Stimulated activated CD8-positive, alpha-beta memory T cell treated with anti-CD3 and anti-CD28 coated beads, Interleukin-7, amount 100 ng/mL, for 24 hours (primary cell): Measurements from ENCODE around the gene DNAJB1.

Experiments
- DNase-seq: peaks from one replicate; pipeline ENCODE4 v3.0.0-alpha.2; 2020; ENCODE audit warnings: low read depth

Gene DNAJB1

GRCh38 chr19:14496029-14496833, 22.0 kb downstream of the DNAJB1 start, which contains the start of gene GIPC1:
Gene GIPC1, minus strand, starts transcription at chr19:14496127. Its CDS starts 13,151 bp downstream, at chr19:14482976.
- peak; percentile 60 for DNase-seq

DNA sequence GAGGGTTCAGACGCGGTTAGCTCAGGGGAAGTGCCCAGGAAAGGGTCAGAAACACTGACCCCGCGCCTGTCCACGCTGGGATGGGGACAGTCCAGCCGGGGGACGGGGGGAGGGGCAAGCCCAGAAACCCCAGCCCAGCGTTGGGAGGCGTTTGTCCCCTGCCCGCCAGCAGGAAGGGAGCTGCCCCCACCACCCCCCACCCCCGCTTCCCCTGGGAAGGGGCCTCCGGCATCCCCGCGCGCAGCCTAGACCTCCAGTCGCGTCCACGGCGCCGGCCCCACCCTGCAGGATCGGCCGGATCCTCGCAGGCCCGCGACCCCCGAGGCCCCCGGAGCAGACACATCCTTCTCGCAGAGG, 22.5 kb downstream of the DNAJB1 start:
- DNase-seq = no peak

DNA sequence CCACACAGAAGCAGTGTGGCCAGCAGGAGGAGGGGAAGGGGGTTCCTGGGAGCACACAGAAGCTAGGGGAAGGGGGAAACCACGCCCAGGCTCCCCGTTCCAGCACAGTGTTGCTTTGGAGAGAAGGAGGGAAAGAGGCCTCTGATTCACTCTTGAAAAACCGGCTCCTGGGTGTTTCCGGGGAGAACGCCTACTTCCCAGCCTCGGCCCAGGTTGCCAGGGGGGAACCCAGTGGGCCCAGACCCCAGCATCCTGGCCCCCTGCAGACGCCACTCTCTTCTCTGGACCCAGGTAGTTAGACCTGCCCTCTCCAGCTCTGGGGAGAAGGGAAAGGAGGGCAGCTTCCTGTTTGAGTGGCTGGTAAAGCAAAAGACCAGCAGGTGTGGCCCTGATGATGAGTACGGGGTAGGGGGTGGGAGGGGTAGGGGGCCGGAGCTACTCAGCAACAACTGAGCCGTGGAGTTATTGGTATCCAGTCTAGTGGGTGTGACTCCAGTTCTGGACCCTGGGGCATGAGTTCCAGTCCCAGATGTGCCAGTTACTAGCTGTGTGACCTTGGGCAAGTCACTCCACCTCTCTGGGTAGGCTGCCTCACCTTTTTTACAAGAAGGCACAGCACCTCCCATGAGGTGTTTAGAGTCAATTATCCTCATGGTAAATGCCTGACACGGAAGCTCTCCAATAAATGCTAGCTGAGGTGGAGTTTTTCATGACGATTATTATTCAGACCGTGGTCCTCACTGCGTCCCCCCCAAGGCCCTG, 23.1 kb downstream of the DNAJB1 start:
- no peak for DNase-seq

- DNase-seq = no peak
These were observed 23.8 kb downstream of the DNAJB1 start for GRCh38 chr19:14494411-14494810.

DNA sequence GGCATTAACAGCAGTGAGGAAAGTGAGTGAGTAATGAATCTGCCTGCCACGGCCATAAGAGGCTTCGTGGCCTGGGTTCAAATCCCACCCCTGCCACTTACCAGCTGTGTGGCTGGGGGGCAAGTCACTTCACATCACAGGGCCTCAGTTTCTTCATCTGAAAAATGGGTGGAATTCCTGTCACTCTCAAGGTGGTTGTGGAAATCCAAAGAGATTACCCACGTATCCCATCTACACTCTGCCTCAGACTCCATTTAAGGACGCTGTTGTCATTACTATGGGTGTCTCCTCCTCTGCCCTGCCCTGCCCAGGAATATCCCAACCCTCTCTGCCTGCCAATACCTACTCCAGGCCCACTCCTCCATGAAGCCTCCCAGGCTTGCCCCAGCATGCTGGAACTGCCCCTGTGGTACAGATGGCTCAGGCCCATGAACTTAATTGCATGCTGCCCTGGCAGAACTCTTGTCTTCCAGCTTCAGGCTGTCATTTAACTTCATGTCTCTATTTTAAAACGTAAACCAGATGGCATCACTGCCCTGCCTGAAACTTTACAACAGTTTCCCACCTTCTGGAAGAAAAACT, 25.4 kb downstream of the DNAJB1 start:
- DNase-seq = no peak

- no peak for DNase-seq
These were observed 30.6 kb downstream of the DNAJB1 start for GRCh38 chr19:14487370-14488125.

GRCh38 chr19:14482172-14482941, 35.8 kb downstream of the DNAJB1 start:
- no peak for DNase-seq

DNA sequence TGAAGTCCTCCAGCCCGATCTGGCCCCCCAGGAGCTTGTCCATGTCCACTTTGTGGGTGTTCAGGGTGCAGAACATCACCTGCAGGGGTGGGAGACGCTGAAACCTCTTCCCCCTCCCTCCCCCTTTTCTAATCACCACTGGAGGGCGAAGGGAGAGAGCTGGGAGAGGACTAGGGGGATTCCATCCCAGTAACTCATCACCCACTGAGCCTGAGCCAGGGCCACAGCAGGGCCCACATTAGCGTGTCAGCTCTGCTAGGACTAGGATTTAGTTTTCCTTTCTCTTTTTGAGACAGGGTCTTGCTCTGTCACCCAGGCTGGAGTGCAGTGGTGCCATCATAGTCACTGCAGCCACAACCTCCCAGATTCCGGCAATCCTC, 37.5 kb downstream of the DNAJB1 start:
- no peak for DNase-seq

GRCh38 chr19:14479975-14480699, 38.1 kb downstream of the DNAJB1 start:
- peak; percentile 53 for DNase-seq

GRCh38 chr19:14479309-14479974, 38.8 kb downstream of the DNAJB1 start:
- DNase-seq = no peak

GRCh38 chr19:14478113-14478545, 40.1 kb downstream of the DNAJB1 start:
- no peak for DNase-seq

DNA sequence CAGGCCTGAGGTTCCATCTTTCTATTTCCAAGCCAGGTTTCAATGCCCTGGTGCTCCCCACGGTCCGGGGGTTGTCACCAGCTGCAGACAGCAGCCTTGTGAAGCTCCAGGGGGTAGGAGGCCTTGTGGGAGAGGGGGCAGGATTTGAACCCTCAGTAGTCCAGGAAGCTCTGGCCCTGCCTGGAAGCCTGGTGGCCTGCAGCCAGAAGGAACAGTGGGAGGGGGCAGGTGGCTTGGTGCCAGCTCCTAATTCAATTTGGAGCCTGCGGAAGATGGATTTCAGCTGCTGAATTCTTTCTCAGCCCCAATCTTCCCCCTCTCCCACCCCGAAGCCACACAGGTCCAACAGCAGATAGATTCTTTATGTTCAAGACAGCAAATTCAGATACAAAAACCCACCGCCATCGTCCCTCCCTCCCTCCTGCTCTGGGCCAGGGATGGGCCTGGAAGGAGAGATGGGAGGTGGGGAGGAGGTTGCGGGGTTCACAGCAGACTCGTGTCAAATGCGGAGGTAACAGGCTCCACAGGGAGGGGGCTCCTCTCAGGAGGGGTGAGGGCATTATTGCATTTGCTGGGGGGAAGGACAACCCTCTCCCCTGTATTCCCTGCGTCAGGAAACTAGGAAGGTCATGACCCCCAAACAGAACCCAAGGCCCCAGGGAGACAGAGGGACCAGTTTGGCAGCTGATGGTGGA, 40.6 kb downstream of the DNAJB1 start:
- no peak for DNase-seq

DNA sequence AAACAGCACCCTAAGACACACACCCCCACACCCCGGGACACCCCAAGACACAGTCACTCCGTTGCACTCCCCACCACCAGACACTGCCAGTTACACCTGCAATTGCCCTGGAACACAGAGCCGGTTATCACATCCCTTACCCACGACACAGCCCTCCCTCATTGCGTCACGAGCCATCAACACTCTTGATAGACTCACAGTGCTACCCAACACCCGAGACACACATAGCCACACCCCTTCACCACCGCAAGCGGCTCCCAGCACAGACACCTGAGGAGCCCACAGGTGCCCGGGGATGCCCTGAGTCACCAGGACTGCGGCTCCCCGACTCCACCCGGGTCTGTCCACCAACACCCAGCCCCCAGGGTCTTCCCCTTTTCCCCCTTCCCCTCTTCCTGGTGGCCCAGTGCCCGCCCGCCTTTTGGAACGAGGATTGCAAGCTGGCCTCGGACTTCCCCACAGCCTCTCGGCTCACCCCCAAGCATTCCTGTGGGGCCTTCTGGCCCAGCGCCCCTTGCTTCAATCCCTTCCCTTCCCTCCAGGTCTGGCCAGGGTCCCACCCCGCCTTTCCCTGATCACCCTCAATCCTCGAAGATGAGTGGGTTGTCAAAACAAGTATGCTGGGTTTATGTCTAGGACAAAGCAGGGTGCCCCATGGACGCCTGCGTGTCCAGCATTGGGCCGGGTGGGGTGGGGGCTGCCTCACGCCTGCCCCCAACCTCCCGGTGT, 41.4 kb downstream of the DNAJB1 start:
- no peak for DNase-seq

DNA sequence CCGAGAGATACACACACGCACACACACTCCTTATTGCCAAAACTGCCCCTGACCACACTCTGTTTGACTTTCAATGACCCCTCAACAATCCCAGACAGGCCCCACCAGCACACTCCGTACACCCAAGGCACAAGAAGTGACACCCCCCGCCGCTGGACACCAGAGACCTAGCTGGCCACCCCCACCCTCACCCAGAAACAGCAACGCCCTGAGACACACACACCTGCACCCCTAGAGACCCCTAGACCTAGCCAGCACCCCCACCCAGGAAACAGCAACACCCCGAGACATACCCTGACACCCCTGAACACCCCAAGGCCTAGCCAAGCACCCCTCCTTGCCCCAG, 41.9 kb downstream of the DNAJB1 start:
- DNase-seq = no peak

- DNase-seq = no peak
These were observed 42.7 kb downstream of the DNAJB1 start, which contains the start of gene PTGER1 for GRCh38 chr19:14475251-14476073. Gene PTGER1, minus strand, starts transcription at chr19:14475354. Its CDS starts 1,034 bp downstream, at chr19:14474320.

DNA sequence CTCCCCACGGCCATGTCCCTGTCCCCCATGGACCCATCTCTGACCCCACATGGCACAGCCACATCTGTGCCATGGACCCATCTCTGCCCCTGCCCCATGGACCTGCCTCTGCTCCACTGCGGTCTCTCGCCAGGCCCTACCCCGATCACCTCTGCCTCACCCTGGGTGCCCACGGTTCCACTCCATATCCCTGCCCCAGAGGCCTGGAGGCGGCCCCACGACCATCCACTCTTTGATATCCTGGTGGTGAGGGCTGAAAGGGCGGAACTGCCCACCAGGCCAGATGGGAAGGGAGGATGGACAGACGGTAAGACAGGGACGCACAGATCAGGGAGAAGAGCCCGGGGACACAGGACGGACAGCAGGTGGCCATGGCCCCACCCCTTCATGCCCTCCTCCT, 43.4 kb downstream of the DNAJB1 start:
- no peak for DNase-seq

DNA sequence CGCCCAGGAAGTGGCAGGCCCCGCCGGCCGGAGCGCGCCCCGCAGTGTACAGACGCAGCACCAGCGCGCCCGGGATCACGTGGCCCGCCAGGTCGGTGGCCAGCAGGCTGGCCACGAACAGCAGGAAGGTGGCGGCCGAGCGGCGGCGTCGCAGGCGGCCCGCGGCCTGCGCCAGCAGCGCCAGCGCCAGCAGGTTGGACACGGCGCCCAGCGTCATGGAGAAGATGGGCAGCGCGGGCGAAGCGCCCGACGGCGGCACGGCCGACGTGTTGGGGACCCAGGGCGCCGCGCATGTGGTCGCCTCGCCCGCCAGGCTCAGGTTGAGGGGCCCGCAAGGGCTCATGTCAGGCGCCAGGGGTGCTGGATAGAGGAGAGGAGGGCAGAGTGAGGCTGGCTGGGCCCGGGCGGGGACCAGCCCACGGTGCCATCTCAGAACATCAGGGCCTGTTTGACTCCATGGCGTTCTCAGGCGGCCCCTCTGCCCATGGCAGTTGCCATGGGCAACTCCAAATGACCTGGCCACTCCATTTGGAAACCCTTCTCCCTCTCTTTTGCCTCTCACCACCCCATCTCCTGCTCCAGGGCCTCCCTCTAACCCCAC, 44.1 kb downstream of the DNAJB1 start:
- no peak for DNase-seq
